GM19025 (cell line): Measurements from ENCODE around the gene EFEMP2.
A peak's percentile ranks its signal among the peaks of the same experiment; 100 is the strongest.
"Not testable (repeated sequence)": the region's sequence is repeated elsewhere in the genome, so short reads cannot be mapped to it uniquely, and the experiment has no call there.

ENCODE experiments used
- ATAC-seq: cut with Tn5 transposase; IDR thresholded peaks from one replicate; pipeline ENCODE4 v1.9.1; 2021; ENCODE audit warnings: mild to moderate bottlenecking, low read depth, moderate library complexity; ENCODE audit not compliant: unreplicated experiment

Gene EFEMP2

GRCh38 chr11:65833297-65834030 lies 39.1 kb downstream of the EFEMP2 start, which contains the start of gene SNX32:
Gene SNX32, plus strand, starts transcription at chr11:65833963. Its CDS starts 103 bp downstream, at chr11:65834066.
- peak; percentile 97 for ATAC-seq

GRCh38 chr11:65832231-65832630 lies 40.4 kb downstream of the EFEMP2 start:
- not testable (repeated sequence) for ATAC-seq

- no peak for ATAC-seq
These were observed 43.1 kb downstream of the EFEMP2 start for GRCh38 chr11:65829459-65829858.

GRCh38 chr11:65826984-65827735 lies 45.4 kb downstream of the EFEMP2 start:
- ATAC-seq: no peak

- no peak for ATAC-seq
These were observed 49.6 kb downstream of the EFEMP2 start for GRCh38 chr11:65822776-65823528.

- ATAC-seq: no peak
These were observed 51.5 kb downstream of the EFEMP2 start for GRCh38 chr11:65821107-65821506.

- peak; percentile 78 for ATAC-seq
These were observed 54.5 kb downstream of the EFEMP2 start for GRCh38 chr11:65817835-65818680.

GRCh38 chr11:65817312-65817834 lies 55.2 kb downstream of the EFEMP2 start:
- no peak for ATAC-seq

GRCh38 chr11:65816696-65817095 lies 55.9 kb downstream of the EFEMP2 start:
- ATAC-seq: no peak
